Brain microvascular endothelial cell (primary cell): ENCODE measurements around the gene IL16.

Source experiments
- DNase-seq: peaks from one replicate; pipeline ENCODE4 v3.0.0-alpha.2; 2020
- H3K27ac ChIP-seq: fragments of 250-450 bp; sonication (Bioruptor Pico); 2 replicates; pipeline ENCODE4 v1.5.1; 2020; ENCODE audit warnings: mild to moderate bottlenecking, moderate library complexity
- H3K27me3 ChIP-seq: fragments of 250-450 bp; sonication (Bioruptor Pico); replicated peaks from 2 replicates; pipeline ENCODE4 v1.5.1; 2020; ENCODE audit warnings: mild to moderate bottlenecking
- H3K36me3 ChIP-seq: fragments of 250-450 bp; sonication (Bioruptor Pico); replicated peaks from 2 replicates; pipeline ENCODE4 v1.5.1; 2020; ENCODE audit warnings: mild to moderate bottlenecking
- H3K4me3 ChIP-seq: 2 replicates; pipeline ENCODE4 v1.5.1; 2011; ENCODE audit warnings: low read depth, mild to moderate bottlenecking, control low read depth, low read length, moderate library complexity
- in situ Hi-C: cut with HindIII; loops from 2 replicates; pipeline ENCODE4 v1.10.0; 2017; ENCODE audit warnings: low sequenced_read_pairs, low pct_ligation_motif_present
- TF ChIP-seq, protein P1 (sequence below): IDR thresholded peaks from 2 replicates; pipeline ENCODE4 v1.5.1; 2011; ENCODE audit warnings: low read depth, mild to moderate bottlenecking, moderate library complexity, low read length, control low read depth, inconsistent platforms; ENCODE audit errors: missing control alignments

IL16 gene

DNA sequence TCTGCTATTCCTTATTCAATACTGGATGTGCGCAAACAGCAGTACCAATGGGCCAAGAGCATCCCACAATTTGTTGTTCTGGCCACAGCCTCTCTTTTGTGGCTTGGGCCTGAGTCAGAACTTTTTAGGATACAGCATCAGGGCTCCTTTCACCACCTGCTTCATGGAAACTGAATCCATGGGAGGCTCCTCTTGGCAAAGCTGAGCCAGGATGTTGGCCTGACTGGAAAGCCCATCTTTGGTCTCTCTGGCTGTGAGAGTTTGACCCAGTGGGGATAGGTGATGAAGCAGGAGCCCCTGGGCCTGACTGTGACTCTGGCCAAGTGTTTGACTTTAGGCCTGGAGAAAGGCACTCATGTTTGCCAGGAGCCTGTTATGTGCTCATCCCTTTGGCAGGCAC lies 27.6 kb downstream of the IL16 start:
- TF ChIP-seq, protein P1, sequence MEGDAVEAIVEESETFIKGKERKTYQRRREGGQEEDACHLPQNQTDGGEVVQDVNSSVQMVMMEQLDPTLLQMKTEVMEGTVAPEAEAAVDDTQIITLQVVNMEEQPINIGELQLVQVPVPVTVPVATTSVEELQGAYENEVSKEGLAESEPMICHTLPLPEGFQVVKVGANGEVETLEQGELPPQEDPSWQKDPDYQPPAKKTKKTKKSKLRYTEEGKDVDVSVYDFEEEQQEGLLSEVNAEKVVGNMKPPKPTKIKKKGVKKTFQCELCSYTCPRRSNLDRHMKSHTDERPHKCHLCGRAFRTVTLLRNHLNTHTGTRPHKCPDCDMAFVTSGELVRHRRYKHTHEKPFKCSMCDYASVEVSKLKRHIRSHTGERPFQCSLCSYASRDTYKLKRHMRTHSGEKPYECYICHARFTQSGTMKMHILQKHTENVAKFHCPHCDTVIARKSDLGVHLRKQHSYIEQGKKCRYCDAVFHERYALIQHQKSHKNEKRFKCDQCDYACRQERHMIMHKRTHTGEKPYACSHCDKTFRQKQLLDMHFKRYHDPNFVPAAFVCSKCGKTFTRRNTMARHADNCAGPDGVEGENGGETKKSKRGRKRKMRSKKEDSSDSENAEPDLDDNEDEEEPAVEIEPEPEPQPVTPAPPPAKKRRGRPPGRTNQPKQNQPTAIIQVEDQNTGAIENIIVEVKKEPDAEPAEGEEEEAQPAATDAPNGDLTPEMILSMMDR, result no peak
- no peak for DNase-seq
- Histone ChIP-seq H3K27ac (no peak overlapping the region), H3K27me3 (no peaks in the 10 kb centered on the region), H3K4me3 (no peak overlapping the region), H3K36me3 (no peaks in the 10 kb centered on the region)
- in situ Hi-C loops, result no loop called here

DNA sequence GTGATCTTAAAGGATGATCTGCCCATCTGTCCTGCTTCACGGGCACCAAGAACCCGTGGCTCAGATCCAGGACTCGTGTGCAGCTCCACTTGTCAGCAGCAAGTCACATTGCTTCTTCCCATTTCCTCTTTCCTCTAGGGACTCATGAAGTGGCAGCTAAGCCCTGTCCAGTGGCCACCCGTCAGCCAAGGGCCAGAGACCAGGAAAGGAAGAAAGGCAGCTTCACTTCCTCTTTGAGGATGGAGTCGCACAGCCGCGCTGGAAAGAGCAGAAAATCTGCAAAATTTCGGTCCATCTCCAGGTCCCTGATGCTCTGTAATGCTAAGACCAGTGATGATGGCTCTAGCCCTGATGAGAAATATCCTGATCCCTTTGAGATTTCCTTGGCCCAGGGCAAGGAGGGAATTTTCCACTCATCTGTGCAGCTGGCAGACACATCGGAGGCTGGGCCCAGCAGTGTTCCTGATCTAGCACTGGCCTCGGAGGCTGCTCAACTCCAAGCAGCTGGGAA lies 28.5 kb downstream of the IL16 start:
- H3K36me3 ChIP-seq, result no peaks in the 10 kb centered on the region
- no peaks in the 10 kb centered on the region for H3K27me3 ChIP-seq
- TF ChIP-seq, protein P1, result no peak
- in situ Hi-C loops, result no loop called here
- no peak overlapping the region for H3K27ac ChIP-seq
- no peak for DNase-seq
- no peak overlapping the region for H3K4me3 ChIP-seq

DNA sequence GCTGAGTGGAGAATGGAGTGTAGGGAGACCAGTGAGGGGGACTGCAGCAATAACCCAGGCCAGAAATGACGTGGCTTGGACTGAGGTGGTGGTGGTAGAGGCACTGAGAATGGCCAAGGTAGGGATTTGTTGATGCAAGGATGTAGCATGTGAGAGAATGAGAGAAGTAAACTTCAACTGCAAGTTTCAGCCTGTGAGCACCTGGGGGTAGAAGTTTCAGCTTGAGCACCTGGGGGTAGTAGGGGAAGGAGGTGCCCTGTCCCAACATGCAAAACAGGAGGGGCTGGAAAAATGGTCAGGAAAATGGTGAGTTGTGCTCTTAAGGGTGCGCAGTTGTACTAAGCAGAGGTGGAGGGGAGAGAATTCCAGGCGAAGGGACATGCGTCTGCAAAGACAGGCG lies 31.0 kb downstream of the IL16 start:
- no peak overlapping the region for H3K4me3 ChIP-seq
- TF ChIP-seq, protein P1, result no peak
- in situ Hi-C loops, result no loop called here
- H3K27me3 ChIP-seq, result no peaks in the 10 kb centered on the region
- no peak for DNase-seq
- H3K36me3 ChIP-seq, result no peaks in the 10 kb centered on the region
- H3K27ac ChIP-seq, result no peak overlapping the region

DNA sequence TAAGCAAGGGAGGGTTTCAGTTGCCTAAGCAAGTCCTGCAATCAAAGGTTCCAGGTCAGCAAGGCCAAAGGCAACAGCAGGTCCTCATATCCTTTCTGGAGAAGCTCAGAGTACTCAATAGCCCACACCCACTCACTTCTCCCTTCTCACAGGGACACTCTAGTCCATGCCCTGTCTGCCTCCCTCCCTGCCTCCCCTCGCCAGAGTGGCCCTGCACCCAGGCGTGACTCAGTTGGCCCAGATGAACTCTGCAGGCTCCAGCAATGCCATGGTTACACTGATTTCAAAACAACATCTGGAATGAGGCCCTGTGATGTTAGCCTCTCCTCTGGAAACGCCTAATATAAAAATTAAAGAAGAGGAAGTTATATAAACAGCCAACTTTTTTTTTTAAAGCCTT lies 32.9 kb downstream of the IL16 start:
- Histone ChIP-seq H3K4me3 (no peak overlapping the region), H3K36me3 (no peaks in the 10 kb centered on the region), H3K27ac (no peak overlapping the region), H3K27me3 (no peaks in the 10 kb centered on the region)
- in situ Hi-C loops, result no loop called here
- no peak for DNase-seq
- TF ChIP-seq, protein P1, result no peak

DNA sequence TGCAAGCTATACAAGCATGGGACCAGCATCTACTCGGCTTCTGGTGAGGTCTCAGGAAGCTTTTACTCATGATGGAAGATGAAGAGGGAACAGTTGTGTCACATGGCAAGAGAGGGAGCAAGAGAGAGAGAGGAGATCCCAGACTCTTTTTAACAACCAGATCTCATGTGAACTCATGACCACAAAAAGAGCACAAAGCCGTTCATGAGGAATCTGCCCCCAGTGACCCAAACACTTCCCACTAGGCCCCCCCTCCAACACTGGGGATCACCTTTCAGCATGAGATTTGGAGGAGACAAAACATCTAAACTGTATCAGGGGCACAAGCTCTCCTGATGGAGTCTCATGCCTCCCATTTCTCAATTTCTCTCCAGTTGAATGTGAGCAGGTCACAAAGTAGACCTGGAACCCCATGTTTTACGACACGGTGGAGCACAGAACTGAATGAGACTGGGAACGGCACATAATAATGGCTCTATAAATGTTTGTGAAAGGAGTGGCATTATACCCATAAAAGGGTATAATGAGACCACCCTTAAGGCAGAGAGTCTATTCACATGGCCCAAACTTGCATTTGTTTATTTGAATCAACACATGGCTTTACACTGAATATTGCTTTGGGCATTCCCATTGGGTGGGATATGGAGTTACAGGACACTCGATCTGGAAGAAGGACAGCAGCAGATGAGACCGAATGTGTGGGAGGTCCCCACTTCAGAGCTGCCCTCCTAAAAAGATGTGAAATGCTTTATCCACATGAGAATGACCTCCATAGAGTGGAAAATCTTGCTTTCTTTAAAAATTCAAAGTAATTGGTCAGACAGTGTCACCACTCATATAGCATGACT lies 38.8 kb downstream of the IL16 start:
- in situ Hi-C loops, result no loop called here
- Histone ChIP-seq H3K27me3 (no peaks in the 10 kb centered on the region), H3K27ac (no peak overlapping the region), H3K36me3 (no peaks in the 10 kb centered on the region), H3K4me3 (no peak overlapping the region)
- no peak for DNase-seq
- TF ChIP-seq, protein P1, result no peak
